Caki2 (cell line): ENCODE results near the gene DLG5. TPM values are rescaled to one million over a fixed set of nuclear protein-coding genes. Genes with fewer than 3 reads are reported as not detected.

Experiments
- total RNA-seq: library from RNA; depleted of rRNA; stranded (reverse); fragments of >200 nt; shearing (Covaris generic); gene quantifications from 2 replicates; pipeline ENCODE4 v1.2.3, GENCODE V29; 2014; ENCODE audit warnings: low replicate concordance; rRNA removed

DLG5 gene
- total RNA-seq, 1 experiment from 2014 or later, result 21.2 TPM

Other genes starting within 250 kb of the DLG5 start
- 11.1 and 12.8 TPM in 2 replicates for gene POLR3A, start 102.8 kb upstream of the DLG5 start, total RNA-seq
- 2,723 and 3,461 TPM in 2 replicates for gene RPS24, start 107.1 kb upstream of the DLG5 start, total RNA-seq